GM12801 (cell line): ENCODE results near the gene TRIP4.

Source experiments
- CTCF ChIP-seq: IDR thresholded peaks from one replicate; pipeline ENCODE4 v1.5.1; 2011; ENCODE audit warnings: control low read depth; ENCODE audit not compliant: insufficient read length; ENCODE audit errors: extremely low read depth

Gene TRIP4

DNA sequence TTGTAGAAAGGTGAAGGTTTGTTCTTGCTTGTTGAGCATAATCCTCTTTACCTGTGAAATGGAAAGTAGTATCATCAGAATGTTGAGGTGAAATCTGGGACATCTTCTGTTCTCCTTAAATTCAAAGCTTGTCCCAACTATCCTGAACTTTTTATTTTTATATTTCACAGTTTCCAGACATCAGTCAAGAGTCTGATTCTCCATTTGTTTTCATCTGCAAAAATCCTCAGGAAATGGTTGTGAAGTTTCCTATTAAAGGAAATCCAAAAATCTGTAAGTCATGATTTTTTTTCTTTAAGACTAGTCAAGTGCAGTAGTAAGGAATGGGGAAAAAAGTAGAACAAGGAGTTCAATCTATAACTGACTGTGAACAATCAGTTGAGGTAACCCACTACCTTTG lies 57.2 kb downstream of the TRIP4 start:
- no peak for TF ChIP-seq CTCF

DNA sequence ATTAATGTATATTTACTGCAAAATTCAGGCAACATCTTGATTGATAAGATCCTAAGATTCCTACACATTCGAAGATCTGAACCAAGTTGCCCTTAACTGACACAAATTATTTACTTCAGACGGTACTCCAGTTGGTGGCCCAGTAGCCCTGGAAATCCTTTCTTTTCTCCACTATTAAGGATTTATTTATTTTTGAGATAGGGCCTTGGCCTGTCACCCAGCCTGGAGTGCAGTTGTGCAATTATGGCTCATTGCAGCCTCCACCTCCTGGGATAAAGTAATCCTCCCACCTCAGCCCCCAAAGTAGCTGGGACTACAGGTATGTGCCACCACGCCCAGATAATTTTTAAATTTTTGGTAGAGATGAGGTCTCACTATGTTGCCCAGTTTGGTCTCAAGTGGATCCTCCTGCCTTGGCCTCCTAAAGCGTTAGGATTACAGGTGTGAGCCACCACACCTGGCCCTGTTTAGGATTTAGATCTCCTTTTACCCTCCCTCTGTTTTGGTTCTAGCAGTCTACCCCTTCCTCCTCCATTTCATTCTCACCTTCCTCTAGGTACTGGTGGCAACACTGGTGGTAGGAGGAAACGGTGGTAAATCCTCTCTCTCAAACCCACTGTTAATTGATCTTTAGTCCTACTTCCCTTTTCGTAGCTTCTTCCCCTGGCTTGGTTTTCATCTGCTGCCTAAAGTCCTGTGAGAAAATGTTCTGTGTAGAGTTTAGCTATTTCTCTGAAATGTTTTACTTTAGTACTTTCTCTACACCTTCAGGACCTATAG lies 60.1 kb downstream of the TRIP4 start:
- no peak for TF ChIP-seq CTCF

DNA sequence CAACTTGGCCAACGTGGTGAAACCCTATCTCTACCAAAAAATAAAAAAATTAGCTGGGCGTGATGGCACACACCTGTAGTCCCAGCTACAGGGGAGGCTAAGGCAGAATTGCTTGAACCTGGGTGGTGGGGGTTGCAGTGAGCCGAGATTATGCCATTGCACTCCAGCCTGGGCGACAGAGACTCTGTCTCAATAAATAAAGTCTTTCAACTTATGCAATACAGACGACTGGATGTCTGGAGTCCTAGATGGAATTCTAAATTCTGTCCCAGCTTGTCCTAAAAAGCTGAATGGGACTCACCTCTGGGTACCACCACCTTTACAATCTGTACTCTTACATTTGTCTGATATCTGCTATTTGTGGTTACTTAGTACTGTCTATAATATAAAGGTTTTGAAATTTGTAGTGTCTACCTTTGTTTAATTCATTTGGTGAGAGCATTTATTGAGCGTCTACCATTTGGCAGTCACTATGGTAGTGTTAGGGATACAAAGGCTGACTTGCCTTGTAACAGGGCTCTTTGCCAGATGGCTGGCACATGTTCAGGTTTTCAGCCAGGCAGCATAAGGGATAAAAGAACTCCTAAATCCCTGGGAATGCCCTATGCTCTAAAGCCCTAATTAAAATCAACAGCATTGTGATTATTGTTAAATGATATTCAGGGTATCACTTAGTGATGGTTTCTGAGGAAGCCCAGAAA lies 65.5 kb downstream of the TRIP4 start:
- no peak for TF ChIP-seq CTCF

DNA sequence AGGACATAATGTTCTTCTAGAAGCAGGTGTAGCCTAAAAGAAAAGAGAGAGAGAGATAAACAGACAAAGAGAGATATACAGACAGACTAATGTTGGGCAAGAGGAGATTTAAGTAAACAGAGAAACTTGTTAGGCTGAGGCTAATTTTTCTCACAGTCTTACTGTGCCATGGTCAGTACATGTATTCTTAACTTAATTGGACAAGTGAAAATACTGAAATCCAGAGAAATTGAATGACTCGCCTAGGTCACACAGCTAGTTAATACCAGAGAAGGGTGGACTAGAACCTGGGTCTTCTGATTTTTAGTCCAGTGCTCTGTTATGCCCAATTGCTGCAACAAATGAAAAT lies 66.0 kb downstream of the TRIP4 start:
- no peak for TF ChIP-seq CTCF

DNA sequence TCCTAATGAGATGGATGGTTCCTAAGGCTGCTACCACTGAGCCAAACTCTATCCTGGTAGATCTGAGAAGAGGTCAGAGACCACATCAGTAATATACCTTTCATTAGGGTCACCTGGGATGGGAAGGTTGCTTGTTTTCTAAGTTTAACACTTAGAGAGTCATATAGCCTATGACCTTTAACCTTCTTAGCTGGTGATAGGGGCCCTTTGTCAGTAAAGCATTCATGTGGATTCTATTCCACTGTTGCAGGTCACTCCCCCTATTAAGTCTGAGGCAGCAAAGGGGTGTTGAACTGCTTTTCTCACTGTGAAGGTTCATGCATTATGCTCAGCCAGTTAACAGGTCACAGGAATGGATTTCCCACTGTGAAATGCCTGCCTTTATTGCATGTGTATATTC lies 66.6 kb downstream of the TRIP4 start:
- TF ChIP-seq CTCF: no peak

- no peak for TF ChIP-seq CTCF
Observed at GRCh38 chr15:64455961-64456371, 68.3 kb downstream of the TRIP4 start.

DNA sequence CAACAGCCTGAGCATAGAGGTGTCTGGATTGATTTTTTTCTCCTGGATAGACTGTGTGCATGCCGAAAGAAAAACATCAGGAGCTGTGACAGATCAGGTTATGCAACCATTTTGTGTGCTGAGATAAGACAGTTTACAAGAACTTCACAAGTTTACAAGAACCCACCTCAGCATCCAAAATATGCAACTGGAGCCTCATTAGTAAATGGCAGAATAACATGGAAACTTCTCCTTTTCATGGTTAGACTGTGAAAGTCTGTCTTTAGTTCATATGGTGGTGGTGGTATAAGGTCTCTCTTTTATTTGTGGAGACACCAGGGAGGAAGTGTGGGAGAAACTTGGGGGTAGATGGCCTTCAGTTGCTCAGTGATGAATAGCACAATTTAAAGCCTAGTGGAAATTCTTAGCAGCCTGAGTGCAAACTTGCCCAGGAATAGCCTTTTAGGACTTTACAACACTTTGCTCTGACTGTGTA lies 69.0 kb downstream of the TRIP4 start:
- TF ChIP-seq CTCF: no peak
